K562 (cell line): ENCODE data around the gene SRMS. TPM values are rescaled to one million over a fixed set of nuclear protein-coding genes. Genes with fewer than 3 reads are reported as not detected.

Experiments
- ATAC-seq: fragments of 200-7000 bp; cut with Tn5 transposase; 3 replicates; pipeline ENCODE4 v1.9.1; 2020; ENCODE audit warnings: moderate library complexity
- BruUV-seq: library from RNA; stranded (reverse); fragments of 400-500 nt; replicated peaks from 2 replicates; lab custom pipeline; 2021; lab: Mats Ljungman, UMichigan
- CTCF ChIA-PET: fragments of 300-600 bp; formaldehyde crosslinking; extraction: SDS; loops from one replicate; lab custom pipeline; 2021; ENCODE audit warnings: low intra/inter-chr PET ratio; lab: Yijun Ruan, JAX
- POLR2A ChIA-PET: fragments of 300-600, 350-650 bp; sonication (Branson Sonifier 250); formaldehyde crosslinking; extraction: SDS; loops from one replicate; lab custom pipeline; 2021; ENCODE audit warnings: antibody characterized with exemption, inconsistent platforms; lab: Yijun Ruan, JAX
- DNase-seq, 4 experiments: peaks; one replicate each; pipeline versions ENCODE4 v3.0.0 to v3.0.0-alpha.2; 2011 to 2018; ENCODE audit warnings: low spot score in 3 of 4, mixed read lengths in 3 of 4; ENCODE audit errors: extremely low read depth in 1 of 4
- FAIRE-seq: peaks from 2 replicates; lab custom pipeline; 2011; peaks lifted over from hg19 to GRCh38; lab: Jason Lieb, UNC
- H2AFZ ChIP-seq: 2 replicates; pipeline ENCODE4 v1.6.0; 2011; ENCODE audit warnings: low read depth, low read length, control low read depth, inconsistent platforms
- H3K27ac ChIP-seq: fragments of 200-600 bp; 3 replicates; pipeline ENCODE4 v1.8.0; 2011; ENCODE audit warnings: low read depth, mild to moderate bottlenecking, control low read depth, inconsistent platforms, low read length, moderate library complexity, mixed read lengths; ENCODE audit errors: extremely low read depth
- H3K27me3 ChIP-seq, 2 experiments: fragments of 300-600 bp in 1 of 2; 2 replicates in 1 of 2; 3 replicates in 1 of 2; pipeline versions ENCODE4 v1.6.0 to v1.8.0; 2011; ENCODE audit warnings: inconsistent platforms in 2 of 2, low read length in 2 of 2, mild to moderate bottlenecking in 1 of 2, mixed read lengths in 1 of 2, moderate library complexity in 1 of 2; ENCODE audit not compliant: control insufficient read depth in 2 of 2, insufficient read depth in 2 of 2
- H3K36me3 ChIP-seq: fragments of 300-600 bp; 3 replicates; pipeline ENCODE4 v1.8.0; 2011; ENCODE audit warnings: mild to moderate bottlenecking, low read length, inconsistent platforms; ENCODE audit not compliant: control insufficient read depth, insufficient read depth
- H3K4me1 ChIP-seq, 2 experiments: fragments of 200-600 bp in 1 of 2; replicated peaks in 1 of 2; 2 replicates in 1 of 2; 3 replicates in 1 of 2; pipeline versions ENCODE4 v1.5.1 to v1.8.0; 2011; ENCODE audit warnings: inconsistent platforms in 2 of 2, low read length in 2 of 2, mild to moderate bottlenecking in 1 of 2, mixed read lengths in 1 of 2, moderate library complexity in 1 of 2; ENCODE audit not compliant: control insufficient read depth in 2 of 2, insufficient read depth in 2 of 2
- H3K4me2 ChIP-seq: 2 replicates; pipeline ENCODE4 v1.6.1; 2011; ENCODE audit warnings: low read length, control low read depth, inconsistent platforms, mixed read lengths; ENCODE audit not compliant: insufficient read depth
- H3K4me3 ChIP-seq: fragments of 200-600 bp; sonication (generic), shearing (Covaris generic); 2 replicates; pipeline ENCODE4 v1.5.1; 2016; ENCODE audit warnings: control low read depth, inconsistent platforms
- H3K79me2 ChIP-seq: fragments of 200-600 bp; 3 replicates; pipeline ENCODE4 v1.8.0; 2011; ENCODE audit warnings: low read length, inconsistent platforms; ENCODE audit not compliant: control insufficient read depth, insufficient read depth
- H3K9ac ChIP-seq, 2 experiments: 2 replicates each; pipeline versions ENCODE4 v1.6.0 to v1.6.1; 2011; ENCODE audit warnings: low read depth in 2 of 2, low read length in 2 of 2, control low read depth in 1 of 2, inconsistent platforms in 1 of 2, mild to moderate bottlenecking in 1 of 2, mixed read lengths in 1 of 2; ENCODE audit not compliant: insufficient read depth in 1 of 2
- H3K9me1 ChIP-seq: one replicate; pipeline ENCODE4 v1.6.0; 2011; ENCODE audit warnings: inconsistent platforms, mild to moderate bottlenecking, low read length, moderate library complexity; ENCODE audit not compliant: control insufficient read depth, insufficient read depth
- H3K9me3 ChIP-seq: replicated peaks from 2 replicates; pipeline ENCODE4 v1.5.1; 2011; ENCODE audit warnings: low read depth, low read length, inconsistent platforms; ENCODE audit not compliant: control insufficient read depth, insufficient read depth
- H4K20me1 ChIP-seq: replicated peaks from 2 replicates; pipeline ENCODE4 v1.6.1; 2011; ENCODE audit warnings: low read length, inconsistent platforms, mixed read lengths; ENCODE audit not compliant: control insufficient read depth, insufficient read depth
- ARID4B ChIP-seq: sonication (generic); formaldehyde crosslinking; IDR thresholded peaks from 2 replicates; pipeline ENCODE4 v1.8.0; 2022; ENCODE audit warnings: mild to moderate bottlenecking, missing genetic modification reagents
- BCOR ChIP-seq: fragments of 450-650 bp; IDR thresholded peaks from 2 replicates; pipeline ENCODE4 v1.6.1; 2016
- DPF2 ChIP-seq: fragments of 450-650 bp; IDR thresholded peaks from 2 replicates; pipeline ENCODE4 v1.6.1; 2016
- FUS ChIP-seq: fragments of 200-400 bp; formaldehyde crosslinking; optimal IDR thresholded peaks from 2 replicates; pipeline ENCODE3; 2017; ENCODE audit warnings: low read depth, low read length
- KLF6 ChIP-seq: fragments of 250-450 bp; sonication (Bioruptor Pico); IDR thresholded peaks from 2 replicates; pipeline ENCODE4 v1.4.0; 2020; ENCODE audit warnings: mild to moderate bottlenecking, moderate library complexity, borderline replicate concordance
- MCM2 ChIP-seq: fragments of 450-650 bp; IDR thresholded peaks from 2 replicates; pipeline ENCODE4 v1.6.1; 2017; ENCODE audit warnings: low read depth, mild to moderate bottlenecking
- MCM3 ChIP-seq: fragments of 450-650 bp; IDR thresholded peaks from 2 replicates; pipeline ENCODE4 v1.6.1; 2016
- NCOA6 ChIP-seq: fragments of 450-650 bp; IDR thresholded peaks from 2 replicates; pipeline ENCODE4 v1.6.1; 2017; ENCODE audit warnings: mild to moderate bottlenecking
- PHB2 ChIP-seq: fragments of 450-650 bp; IDR thresholded peaks from 2 replicates; pipeline ENCODE4 v1.6.1; 2017; ENCODE audit warnings: low read depth
- POLR2AphosphoS2 ChIP-seq: IDR thresholded peaks from 2 replicates; pipeline ENCODE4 v1.6.1; 2012; ENCODE audit warnings: low read length, improper control_type of control experiment
- RBM15 ChIP-seq: fragments of 200-400 bp; formaldehyde crosslinking; IDR thresholded peaks from 2 replicates; pipeline ENCODE4 v1.6.1; 2018; ENCODE audit warnings: mild to moderate bottlenecking, low read length, moderate library complexity; ENCODE audit not compliant: insufficient read depth
- SMAD3 ChIP-seq: fragments of 450-650 bp; formaldehyde crosslinking; conservative IDR thresholded peaks from 2 replicates; pipeline ENCODE4 v1.4.0; 2020; ENCODE audit warnings: mild to moderate bottlenecking
- SREBF2 ChIP-seq: sonication (generic); formaldehyde crosslinking; IDR thresholded peaks from 2 replicates; pipeline ENCODE4 v1.4.0; 2020; ENCODE audit warnings: mild to moderate bottlenecking, missing genetic modification reagents
- TCF7L2 ChIP-seq: fragments of 150-350 bp; IDR thresholded peaks from 2 replicates; pipeline ENCODE4 v1.6.1; 2016; ENCODE audit warnings: low read depth, mild to moderate bottlenecking, low read length, moderate library complexity
- ZBTB7A ChIP-seq: IDR thresholded peaks from 2 replicates; pipeline ENCODE4 v1.6.1; 2011; ENCODE audit warnings: low read depth, mild to moderate bottlenecking, low read length, moderate library complexity, borderline replicate concordance; ENCODE audit not compliant: control insufficient read depth
- ZFP36 ChIP-seq: fragments of 150-350 bp; IDR thresholded peaks from 2 replicates; pipeline ENCODE4 v1.6.1; 2018; ENCODE audit warnings: low read length, low read depth; ENCODE audit not compliant: partially characterized antibody
- ZNF24 ChIP-seq: fragments of 450-650 bp; IDR thresholded peaks from 2 replicates; pipeline ENCODE4 v1.6.1; 2016
- ZZZ3 ChIP-seq: fragments of 450-650 bp; IDR thresholded peaks from 2 replicates; pipeline ENCODE4 v1.6.1; 2016; ENCODE audit warnings: antibody characterized with exemption, mild to moderate bottlenecking, moderate library complexity
- WGBS: fragments of 100-300 bp; shearing (Covaris generic); methylation state at CpG from one replicate; pipeline ENCODE4 v1.1.6; 2016; ENCODE audit warnings: low coverage, mixed read lengths; ENCODE audit not compliant: insufficient coverage; ENCODE audit errors: missing lambda C conversion rate; 5-methylcytosine and 5-hydroxymethylcytosine counted together
- in situ Hi-C: fragments of 300-500 bp; cut with MboI; formaldehyde crosslinking; loops from 4 replicates; pipeline ENCODE4 v1.15.0; 2018; ENCODE audit warnings: inconsistent platforms, mixed read lengths
- intact Hi-C: fragments of 100-400 bp; cut with micrococcal nuclease; formaldehyde crosslinking; loops from 2 replicates; pipeline ENCODE4 v1.14.2; 2022
- polyA plus RNA-seq, 8 experiments: library from polyadenylated mRNA; depleted of rRNA in 4 of 8; stranded (reverse) in 5 of 8; unstranded in 3 of 8; fragments of >200 nt; fragmentation: Nextera tagmentation in 2 of 8; fragmentation: Illumina TruSeq in 1 of 8; extraction: Ambion mirVana in 2 of 8; extraction: Trizol in 1 of 8; gene quantifications; 2 replicates each; pipeline versions ENCODE4 v1.2.1 to v1.2.3, GENCODE V29; 2011 to 2014; ENCODE audit warnings: inconsistent platforms in 1 of 8, missing spikeins in 1 of 8
- total RNA-seq, 7 experiments: library from RNA; depleted of rRNA in 6 of 7; stranded (reverse); fragments of >200 nt in 6 of 7; fragmentation: Illumina TruSeq in 2 of 7; extraction: Trizol in 2 of 7; gene quantifications; 2 replicates each; pipeline versions ENCODE4 v1.2.1 to v1.2.3, GENCODE V29; 2011 to 2021; ENCODE audit warnings: low replicate concordance in 1 of 7

Gene SRMS
- total and polyA plus RNA-seq, 9 of the 15 experiments (the other 6 are each of a cell fraction or from before 2014, with no cell fraction given), result 0.07 TPM; not detected in 8

GRCh38 chr20:63579017-63579694 is 31.6 kb upstream of the SRMS start (continued):
- TF ChIP-seq SREBF2 (CRISPR knock-in tag), result no peak
- TF ChIP-seq BCOR, result no peak
- TF ChIP-seq RBM15, result no peak
- TF ChIP-seq NCOA6, result no peak
- no peak for TF ChIP-seq KLF6 (CRISPR knock-in tag)
- no peak for TF ChIP-seq PHB2
- 0 out of 2 replicates have a peak, but pooled peaks have one; percentile 19 for TF ChIP-seq ZBTB7A
- TF ChIP-seq ZNF24, result no peak

- WGBS, result 46% methylated on average over 24 of the region's 26 CpGs
- H3K4me3 ChIP-seq, result no peak overlapping the region
- DNase-seq (no peak), ATAC-seq (no peak), FAIRE-seq (no peak)
- no peaks in the 10 kb centered on the region for H3K9me1 ChIP-seq
- H3K9ac ChIP-seq, result no peak overlapping the region
- no peaks in the 10 kb centered on the region for H3K9me3 ChIP-seq
- intact Hi-C loops, result no loop called here
- H2AFZ ChIP-seq, result peak overlapping the region; percentile 37; the same call in 1 of the 2 replicates
- H3K27ac ChIP-seq, result no peak overlapping the region
- BruUV-seq, result no TSS peak
- no peaks in the 10 kb centered on the region for H3K79me2 ChIP-seq
- peaks cover 8 to 44% of the 10 kb centered on the region in 2 experiments for H3K4me1 ChIP-seq
- ChIA-PET CTCF (no interaction called here), POLR2A (interaction anchor here (0.7 to 0.8 kb wide), 2 partner anchors 11 to 373 kb away, joined by 3 read pairs; no protein-coding TSS in a partner anchor)
- no peaks in the 10 kb centered on the region for H4K20me1 ChIP-seq
- H3K27me3 ChIP-seq, result no peaks in the 10 kb centered on the region
- no peak overlapping the region for H3K4me2 ChIP-seq
- in situ Hi-C loops, result no loop called here
- no peaks in the 10 kb centered on the region for H3K36me3 ChIP-seq
- no peak for TF ChIP-seq ARID4B (CRISPR knock-in tag)
- no peak for TF ChIP-seq MCM2
- no peak for TF ChIP-seq POLR2AphosphoS2
- no peak for TF ChIP-seq MCM3
- TF ChIP-seq SMAD3 (CRISPR knock-in tag), result no peak
- TF ChIP-seq ZZZ3, result no peak
- no peak for TF ChIP-seq ZFP36
- no peak for TF ChIP-seq TCF7L2
- no peak for TF ChIP-seq DPF2
- TF ChIP-seq FUS, result no peak
Observed at GRCh38 chr20:63578224-63579016, 30.9 kb upstream of the SRMS start.
